GM21737 (cell line): ENCODE measurements around the gene SETBP1.

ENCODE experiments used
- ATAC-seq: cut with Tn5 transposase; IDR thresholded peaks from one replicate; pipeline ENCODE4 v1.9.1; 2021; ENCODE audit warnings: mild to moderate bottlenecking, moderate library complexity; ENCODE audit not compliant: unreplicated experiment

Gene SETBP1

DNA sequence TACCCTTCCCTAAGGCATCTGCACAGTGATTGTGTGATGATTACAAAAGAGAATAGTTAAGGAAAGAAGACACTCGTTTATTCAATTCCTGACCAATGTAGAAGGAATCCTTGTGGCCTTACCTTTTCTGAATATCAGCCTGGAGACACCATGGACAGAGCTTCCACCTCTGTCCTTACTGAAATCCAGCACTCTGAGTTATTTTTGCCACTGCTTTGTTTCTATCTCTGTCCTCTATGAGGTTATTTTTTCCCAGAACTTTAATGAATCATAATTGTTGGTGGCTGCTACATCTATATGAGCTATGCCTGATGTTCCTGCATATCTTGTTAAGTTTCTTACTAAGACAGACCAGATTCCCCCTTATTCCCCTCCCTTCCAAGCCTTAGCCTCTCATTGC lies 275.1 kb downstream of the SETBP1 start:
- no peak for ATAC-seq

DNA sequence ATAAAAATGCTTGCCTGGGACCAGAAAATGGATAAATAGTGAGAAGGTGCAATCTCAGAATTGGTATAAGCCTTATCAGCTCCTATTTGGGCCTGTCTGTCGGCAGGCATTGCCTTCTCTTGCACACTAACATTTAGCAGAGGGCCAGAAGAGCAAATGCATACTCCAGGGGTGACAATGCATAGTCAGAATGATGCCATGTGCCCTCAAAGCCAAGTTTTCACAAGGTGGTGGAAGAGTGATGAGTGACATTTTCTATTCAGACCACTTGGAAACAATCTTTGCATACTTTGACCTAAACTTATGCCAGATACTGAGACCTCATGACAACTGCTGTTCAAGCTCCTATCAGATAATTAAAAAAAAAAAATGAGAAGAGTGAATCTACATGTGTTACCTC lies 276.3 kb downstream of the SETBP1 start:
- ATAC-seq = no peak

DNA sequence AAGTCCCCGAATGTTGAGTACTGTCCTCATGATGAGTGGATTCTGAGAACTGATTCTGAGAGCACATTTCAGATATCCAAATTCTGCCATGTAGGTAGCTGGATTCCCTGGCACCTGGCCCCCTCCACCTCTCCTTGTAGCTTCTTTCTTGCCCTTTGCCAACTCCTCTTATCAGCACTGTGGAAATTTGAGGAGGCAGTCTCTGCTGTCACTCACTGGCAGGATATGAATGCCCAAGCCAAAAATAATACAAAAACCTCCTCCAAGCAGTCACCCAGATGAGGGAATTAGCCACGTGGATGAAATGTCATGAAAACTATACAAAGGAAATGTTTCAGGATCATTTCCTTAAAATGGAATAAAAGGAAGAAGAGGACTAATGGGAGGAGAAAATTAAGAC lies 276.8 kb downstream of the SETBP1 start:
- ATAC-seq = no peak

DNA sequence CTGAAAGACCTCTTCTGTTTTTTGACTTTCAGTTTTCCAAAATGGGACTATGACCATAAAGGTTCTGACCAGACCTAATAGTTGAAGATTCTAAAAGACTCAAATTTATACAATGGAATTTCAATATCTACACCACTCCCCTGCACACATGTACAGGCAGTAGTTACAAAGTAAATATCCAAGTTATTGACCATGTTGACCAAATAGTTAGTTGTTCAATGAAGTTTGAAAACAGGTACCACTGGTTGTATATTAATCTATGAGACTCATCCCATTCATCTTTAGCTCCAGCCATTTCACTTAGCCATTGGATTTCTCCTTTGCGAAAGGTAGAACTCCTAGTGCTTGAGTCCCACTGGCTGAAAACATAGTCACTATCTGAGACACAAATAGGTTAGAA lies 277.4 kb downstream of the SETBP1 start:
- ATAC-seq = no peak

DNA sequence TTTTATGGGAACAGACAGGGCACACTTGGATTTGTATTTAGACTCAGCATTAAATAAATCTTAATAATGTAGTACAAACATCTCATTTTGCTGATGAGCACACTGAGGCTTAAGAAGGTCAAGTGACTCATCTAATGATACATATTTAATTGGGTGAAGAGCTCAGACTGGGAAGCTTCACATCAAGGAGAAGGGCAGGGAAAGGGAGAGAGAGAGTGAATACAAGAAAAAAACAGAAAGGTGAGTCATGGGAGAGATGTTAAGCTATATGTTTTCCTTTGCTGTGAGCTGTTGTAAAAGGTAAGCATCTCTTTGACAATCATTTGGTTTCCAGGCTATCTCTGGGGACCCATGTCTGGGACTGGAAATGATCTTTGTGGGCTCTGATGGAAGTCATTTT lies 277.8 kb downstream of the SETBP1 start:
- ATAC-seq = no peak

DNA sequence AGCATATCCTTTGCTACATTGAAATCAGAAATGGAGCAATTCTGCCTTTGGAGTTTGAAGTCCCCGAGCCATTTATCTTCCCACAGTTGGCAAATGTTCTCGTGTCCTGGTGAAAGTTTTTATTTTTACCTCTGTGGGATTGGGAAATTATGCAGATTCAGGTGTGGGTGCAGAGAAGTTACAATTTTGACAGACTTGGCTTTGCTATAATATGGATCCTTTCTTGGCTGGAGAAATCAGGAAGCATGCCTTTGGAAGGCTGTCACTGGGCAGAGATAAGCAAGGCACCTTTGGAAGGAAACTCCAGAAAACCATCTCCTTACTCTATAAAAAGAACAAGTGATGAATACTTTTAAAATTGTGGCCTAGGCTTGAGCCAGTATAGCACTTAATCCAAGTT lies 278.3 kb downstream of the SETBP1 start:
- ATAC-seq = no peak

DNA sequence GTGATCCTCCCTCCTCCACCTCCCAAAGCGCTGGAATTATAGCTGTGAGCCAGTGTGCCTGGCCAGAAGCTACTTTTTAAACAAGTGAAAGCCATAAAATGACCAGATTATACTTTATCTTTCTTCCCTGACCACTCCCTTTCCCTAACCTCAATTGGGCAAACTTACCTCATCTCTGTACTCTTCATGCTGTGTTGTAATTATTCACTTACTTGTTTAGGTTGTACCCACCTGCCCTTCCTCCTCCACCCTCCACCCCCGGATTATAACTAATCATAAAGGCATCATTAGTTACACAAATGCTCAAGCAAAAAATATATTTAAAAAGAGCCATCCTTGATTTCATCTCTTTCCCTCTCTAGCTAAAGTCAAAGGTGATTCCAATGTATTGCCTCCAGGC lies 279.9 kb downstream of the SETBP1 start:
- no peak for ATAC-seq

DNA sequence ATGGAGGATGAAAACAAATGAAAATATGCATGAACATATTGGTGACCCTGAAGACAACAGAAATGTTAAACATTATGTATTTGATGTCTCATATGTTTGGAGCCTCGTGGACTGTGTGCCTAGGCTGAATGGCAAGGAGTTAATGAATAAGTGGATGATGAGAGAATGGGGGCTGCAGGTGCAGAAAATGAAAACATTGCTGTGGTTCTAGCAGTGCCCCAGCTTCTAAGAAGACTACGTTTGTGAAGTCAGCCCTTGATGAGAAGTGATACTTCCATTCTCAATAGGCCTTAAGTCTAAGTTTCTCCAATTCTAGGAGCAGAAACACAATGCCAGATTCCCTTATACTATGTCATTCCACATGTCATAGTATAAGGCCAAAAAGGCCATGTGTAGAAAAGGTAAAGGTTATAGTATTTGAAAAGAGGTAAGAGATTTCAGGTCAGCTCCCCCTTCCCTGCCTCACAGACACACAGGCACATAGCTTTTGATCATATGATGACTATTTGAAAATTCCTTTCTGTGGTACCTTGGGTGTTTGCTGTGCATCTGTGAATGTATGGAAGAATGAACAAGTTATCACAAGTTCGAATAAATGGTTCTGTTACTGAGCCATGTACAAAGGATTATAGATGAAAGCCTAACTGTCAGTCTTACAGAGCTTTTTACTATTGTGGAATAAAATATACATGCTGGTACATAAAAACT lies 280.8 kb downstream of the SETBP1 start:
- no peak for ATAC-seq

DNA sequence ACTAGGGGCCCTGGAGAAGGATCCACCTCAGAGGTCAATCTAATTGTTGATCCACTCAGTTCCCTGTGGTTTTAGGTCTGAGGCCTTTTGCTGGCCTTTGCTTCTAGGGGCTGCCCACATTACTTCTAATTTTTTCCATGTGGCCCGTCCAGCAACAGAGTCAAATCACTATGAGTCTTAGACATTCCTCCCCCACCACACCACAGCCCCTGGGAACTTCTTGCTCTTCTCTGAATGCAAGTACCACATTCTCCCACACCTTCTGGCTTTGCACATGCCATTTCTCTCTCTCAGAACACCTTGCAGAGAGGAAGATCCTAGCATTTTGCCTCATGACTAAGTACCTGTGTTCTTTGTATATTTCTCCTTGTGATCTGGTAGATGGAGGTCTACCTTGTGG lies 286.9 kb downstream of the SETBP1 start:
- ATAC-seq = no peak

DNA sequence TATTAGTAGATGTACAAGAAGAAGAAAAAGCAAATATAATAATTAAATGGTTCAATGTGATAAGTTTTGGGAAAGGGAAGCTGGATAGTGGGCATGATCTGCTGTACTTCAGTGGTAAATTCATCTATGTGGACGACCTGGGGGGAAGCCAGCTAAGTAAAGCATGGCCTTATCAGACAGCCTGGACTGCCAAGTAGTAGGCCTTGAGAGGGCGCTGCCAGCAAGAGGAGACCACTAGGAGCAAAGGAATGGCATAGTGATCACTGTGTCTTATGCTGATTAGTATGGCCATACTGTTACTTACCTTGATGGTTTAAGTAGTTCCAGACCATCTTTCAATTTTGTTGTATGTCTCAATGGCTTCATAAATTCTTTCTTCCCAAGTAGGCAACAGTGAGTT lies 287.6 kb downstream of the SETBP1 start:
- no peak for ATAC-seq

DNA sequence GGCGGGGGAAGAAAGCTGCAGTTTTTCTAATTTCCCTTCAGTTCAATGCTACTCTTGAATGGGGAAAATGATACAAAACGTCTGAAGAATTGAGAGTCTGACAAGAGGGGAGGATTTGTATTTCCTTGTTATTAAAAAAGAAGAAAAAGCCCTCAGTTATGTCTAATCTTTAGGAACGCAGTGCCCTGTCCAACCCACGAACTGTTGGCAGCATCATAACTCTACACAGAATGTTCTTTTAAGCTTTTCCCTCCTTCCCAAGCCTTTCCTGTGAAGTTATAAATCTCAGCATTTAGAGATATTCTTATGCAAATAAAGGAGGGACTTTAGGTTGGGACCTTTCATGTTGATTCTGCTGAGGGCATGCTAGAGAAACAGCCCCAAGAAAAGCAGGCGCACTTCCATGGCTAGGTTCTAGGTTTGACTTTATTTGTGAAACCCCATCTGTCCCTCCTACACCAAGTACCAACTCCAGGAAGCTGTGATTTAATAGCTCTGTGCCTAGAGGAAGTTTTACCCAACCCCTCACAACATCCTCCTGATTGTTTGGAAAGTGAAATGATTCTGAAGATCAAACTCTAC lies 288.6 kb downstream of the SETBP1 start:
- no peak for ATAC-seq

DNA sequence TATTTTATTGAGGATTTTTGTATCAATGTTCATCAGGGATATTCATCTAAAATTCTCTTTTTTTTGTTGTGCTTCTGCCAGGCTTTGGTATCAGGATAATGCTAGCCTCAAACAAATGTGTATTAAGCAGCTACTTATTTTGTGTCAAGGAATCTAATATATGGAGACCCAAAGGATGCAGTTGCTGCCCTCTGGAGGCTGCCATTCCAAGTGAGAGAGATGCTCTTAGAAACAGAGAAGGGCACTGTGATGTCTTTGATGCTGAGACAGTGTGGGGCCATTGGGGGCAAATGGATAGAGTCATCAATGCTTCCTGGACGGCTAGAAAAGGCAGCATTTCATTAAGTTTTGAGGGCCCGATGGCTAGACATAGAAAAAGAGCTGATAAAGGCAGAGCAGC lies 292.6 kb downstream of the SETBP1 start:
- no peak for ATAC-seq

DNA sequence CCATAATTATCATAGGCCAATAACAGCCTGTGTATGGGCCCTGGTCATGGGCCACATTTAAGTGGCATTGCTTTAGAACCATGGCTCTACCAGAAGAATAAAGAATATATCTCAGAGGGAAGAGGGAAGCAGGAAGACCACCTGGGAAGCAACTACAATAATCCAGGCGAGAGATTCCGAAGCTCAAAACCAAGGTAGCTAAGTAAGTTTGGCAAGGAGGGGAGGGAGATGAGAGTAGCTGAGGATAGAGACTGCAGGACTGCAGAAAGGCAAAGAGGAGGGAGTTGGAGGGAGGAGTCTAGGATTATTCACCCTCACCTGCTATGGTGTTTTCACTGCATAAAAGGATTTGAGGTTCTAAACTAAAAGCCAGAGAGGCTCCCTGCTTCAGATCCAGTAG lies 293.5 kb downstream of the SETBP1 start:
- no peak for ATAC-seq

DNA sequence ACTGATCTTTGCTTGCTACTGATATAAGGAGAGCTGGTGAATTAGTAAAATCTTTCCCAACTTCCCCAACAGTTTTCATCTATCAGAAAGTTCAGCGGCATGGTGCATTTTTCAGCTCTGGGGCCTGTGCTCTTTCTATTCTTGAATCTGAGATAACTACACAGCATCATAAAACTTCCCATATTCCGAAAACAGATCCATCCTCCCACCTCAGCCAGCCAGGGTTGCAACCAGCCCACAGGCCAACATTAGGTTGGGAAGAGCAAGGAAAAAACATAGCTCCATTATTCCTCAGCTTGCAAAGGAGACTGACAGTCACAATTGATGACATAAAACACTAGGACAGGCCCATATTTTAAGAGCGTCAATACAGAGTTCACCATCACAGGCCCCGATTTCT lies 297.2 kb downstream of the SETBP1 start:
- no peak for ATAC-seq

DNA sequence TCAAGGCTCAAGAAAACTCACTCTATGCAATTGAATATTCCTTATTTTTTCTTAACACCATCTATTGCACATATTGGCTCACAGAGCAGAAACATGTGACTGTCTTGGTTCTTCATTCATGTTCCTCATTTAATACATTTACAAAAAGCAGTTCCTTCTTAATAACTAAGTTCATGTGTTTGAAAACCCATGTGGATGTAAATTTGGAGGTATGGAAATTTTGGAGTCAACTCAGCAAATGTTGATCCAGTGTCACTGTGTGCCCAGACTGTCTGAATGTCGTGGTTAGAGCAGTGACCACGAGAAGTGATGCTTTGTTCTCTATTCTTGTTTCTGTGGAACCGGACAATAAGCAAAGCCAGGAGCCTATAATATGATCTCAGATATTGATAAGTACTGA lies 299.1 kb downstream of the SETBP1 start:
- ATAC-seq = no peak

DNA sequence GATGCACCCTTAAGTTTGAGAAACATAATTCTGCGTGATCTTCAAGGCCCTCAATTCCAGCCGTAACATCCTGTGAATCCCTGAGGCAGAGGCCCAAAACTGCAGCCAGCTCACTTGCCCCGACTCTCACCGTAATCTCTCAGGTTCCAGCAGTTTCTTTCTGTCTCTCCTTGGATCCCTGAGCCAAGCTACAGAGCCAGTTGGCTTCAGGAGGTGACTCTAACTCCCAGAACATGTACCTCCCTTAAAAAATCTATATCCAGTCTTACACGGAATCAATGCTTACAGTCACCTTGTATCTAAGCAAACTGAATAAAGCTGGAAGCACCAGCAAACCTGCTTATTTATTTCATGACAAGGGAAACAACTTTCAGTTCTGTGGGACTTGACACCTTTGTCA lies 300.4 kb downstream of the SETBP1 start:
- no peak for ATAC-seq

DNA sequence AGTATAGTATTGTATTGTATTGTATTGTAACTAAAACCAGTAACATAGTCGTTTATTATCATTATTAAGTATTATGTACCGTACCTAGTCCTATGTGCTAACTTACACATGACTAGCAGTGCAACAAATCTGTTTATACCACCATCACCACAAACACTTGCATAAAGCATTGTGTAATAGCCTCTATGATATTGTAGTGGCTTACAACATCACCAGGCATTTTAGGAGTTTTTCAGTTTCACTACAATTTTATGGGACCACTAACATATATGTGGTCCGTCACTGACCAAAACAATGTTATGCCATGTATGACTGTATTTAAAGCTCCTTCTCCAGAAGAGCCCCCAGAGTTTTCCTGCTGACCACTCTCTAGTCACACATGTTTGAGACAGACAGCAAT lies 306.2 kb downstream of the SETBP1 start:
- no peak for ATAC-seq

DNA sequence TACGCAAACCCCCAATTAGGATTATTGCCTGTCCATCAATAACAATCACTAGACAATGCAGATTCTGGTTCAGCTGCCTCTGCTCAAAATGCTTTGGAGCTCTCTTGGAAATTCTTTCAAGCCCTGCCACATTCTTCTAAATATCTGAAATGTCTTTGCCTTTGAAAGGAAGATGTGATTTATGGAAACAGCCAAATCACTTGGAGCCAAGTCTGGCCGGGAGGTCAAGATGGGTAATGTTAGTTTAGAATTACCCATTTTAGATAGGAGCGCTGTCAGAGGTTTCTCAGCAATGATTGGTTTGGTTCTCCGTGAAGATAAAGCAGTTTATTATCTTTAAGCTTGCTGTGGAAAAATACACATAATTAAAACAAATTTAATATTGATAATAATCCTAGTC lies 306.7 kb downstream of the SETBP1 start:
- ATAC-seq = no peak

DNA sequence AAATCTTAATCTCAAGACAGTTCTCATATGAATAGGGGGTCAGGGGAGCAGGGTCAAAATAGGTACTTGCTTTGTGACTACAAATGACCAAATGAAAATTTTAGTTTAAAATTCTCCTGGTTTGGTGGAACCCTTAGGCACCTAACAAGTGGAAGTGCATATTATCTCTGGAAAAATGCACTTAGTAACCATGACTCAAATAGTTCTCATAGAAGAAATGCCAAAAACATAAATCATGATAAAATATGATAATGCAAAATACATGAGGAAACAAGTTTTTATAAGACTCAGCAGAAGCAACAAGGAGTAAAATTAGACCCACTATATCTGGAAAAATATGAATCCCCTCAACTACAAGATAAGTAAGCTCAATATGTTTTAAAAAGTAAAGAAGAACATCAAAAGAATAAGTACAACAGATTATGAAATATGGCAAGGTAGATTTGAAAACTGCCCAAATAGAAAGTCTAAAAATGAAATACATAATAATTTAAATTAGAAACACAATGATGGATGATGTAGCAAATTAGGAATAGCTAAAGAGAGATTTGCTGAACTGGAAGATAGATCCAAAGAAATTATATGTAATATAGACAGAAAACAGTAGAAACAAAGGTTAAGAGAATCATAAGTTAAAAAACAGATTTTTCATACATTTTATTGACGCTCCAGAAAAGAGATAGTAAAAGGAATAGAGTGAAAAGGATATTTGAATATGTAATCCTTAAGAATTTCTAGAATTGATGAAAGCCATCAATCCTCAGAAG lies 308.3 kb downstream of the SETBP1 start:
- ATAC-seq = no peak

DNA sequence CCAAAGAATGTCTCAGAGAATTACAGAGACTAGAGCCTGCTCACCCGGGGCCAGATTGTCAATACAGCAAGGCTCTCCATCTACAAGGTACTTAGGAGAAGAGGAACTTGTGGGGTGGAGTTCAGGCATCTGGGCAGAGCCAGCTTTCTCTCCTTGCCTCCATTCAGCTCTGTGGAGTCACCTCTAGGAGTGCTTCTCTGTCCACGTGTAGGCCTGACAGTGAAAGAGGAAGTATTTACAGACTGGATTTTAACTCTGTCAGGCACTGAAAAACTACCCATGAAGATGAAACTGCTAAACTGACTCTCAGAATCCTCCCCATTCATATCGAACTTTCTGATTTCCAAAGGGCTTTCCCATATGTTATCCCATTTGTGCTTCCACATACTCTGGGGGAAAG lies 315.6 kb downstream of the SETBP1 start:
- ATAC-seq = no peak

DNA sequence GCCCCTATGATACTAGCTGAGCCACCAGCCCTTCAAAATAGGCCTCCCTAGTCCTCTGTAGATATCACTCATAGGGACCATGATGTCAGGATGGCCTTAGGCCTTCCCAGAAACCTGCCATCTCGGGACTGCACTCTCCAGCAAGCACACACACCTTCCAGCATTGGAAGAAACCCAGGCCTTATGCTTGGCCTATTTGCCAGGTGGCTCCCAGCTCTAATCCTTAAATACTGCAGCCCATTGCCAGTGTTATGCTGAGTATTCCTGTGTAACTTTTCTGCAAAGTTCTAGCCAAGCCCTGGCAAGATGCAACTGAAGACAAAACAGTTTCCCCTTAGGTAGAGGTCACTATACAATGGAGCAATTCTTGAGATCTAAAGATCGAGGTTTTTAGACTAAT lies 316.5 kb downstream of the SETBP1 start:
- ATAC-seq = no peak

DNA sequence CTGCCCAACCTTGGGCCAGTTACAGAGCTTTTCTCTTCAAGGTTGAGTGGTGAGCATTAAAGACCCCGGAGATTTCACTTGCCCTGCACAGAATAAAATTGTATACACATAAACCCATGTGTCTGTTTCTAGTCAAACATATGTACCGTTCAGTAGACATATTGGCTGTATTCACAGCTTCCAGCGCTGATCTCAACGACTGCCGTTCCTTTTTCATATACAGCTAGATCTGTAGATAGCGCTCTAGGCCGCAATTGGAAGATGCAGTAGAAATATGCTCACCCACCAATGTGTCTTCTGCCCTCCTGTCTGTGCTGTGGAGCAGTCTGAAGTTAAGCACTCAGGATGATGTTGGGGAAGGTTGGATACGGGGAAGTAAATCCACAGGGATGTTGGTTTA lies 317.7 kb downstream of the SETBP1 start:
- no peak for ATAC-seq
